Fibroblast of lung (primary cell): Measurements from ENCODE around the gene ACAD11. TPM values are rescaled to one million over a fixed set of nuclear protein-coding genes. Genes with fewer than 3 reads are reported as not detected.

Source experiments
- DNase-seq, 2 donors: peaks; one replicate each; pipeline versions ENCODE4 v3.0.0 to v3.0.0-alpha.2; 2010; ENCODE audit warnings: low read depth in 2 of 2
- H2AFZ ChIP-seq: 2 replicates; pipeline ENCODE4 v1.5.1; 2012; ENCODE audit warnings: low read length, control low read depth, inconsistent platforms
- H3K27ac ChIP-seq: 2 replicates; pipeline ENCODE4 v1.5.1; 2011; ENCODE audit warnings: low read length, control low read depth; ENCODE audit not compliant: insufficient read depth
- H3K27me3 ChIP-seq: 2 replicates; pipeline ENCODE4 v1.5.1; 2011; ENCODE audit warnings: mild to moderate bottlenecking, low read length; ENCODE audit not compliant: control insufficient read depth, insufficient read depth
- H3K36me3 ChIP-seq: 2 replicates; pipeline ENCODE4 v1.5.1; 2011; ENCODE audit warnings: low read length; ENCODE audit not compliant: control insufficient read depth, insufficient read depth
- H3K4me1 ChIP-seq: 2 replicates; pipeline ENCODE4 v1.5.1; 2011; ENCODE audit warnings: low read length; ENCODE audit not compliant: control insufficient read depth, insufficient read depth; ENCODE audit errors: extremely low read depth
- H3K4me2 ChIP-seq: 2 replicates; pipeline ENCODE4 v1.5.1; 2011; ENCODE audit warnings: low read length, control low read depth; ENCODE audit not compliant: insufficient read depth; ENCODE audit errors: extremely low read depth
- H3K4me3 ChIP-seq, 4 experiments: fragments of 200-600 bp in 1 of 4; sonication (generic) in 1 of 4; replicated peaks in 1 of 4; 2 replicates each; pipeline ENCODE4 v1.5.1; 2011 to 2016; ENCODE audit warnings: low read length in 4 of 4, low read depth in 3 of 4, mild to moderate bottlenecking in 3 of 4, control low read depth in 2 of 4, inconsistent platforms in 1 of 4, mixed read lengths in 1 of 4; ENCODE audit not compliant: insufficient read depth in 1 of 4; ENCODE audit errors: control extremely low read depth in 1 of 4
- H3K79me2 ChIP-seq: 2 replicates; pipeline ENCODE4 v1.5.1; 2012; ENCODE audit warnings: mild to moderate bottlenecking, low read length, inconsistent platforms; ENCODE audit not compliant: control insufficient read depth, insufficient read depth
- H3K9ac ChIP-seq: 2 replicates; pipeline ENCODE4 v1.5.1; 2011; ENCODE audit warnings: mild to moderate bottlenecking, low read length, control low read depth; ENCODE audit not compliant: insufficient read depth
- H3K9me3 ChIP-seq: 2 replicates; pipeline ENCODE4 v1.5.1; 2012; ENCODE audit warnings: low read depth, low read length; ENCODE audit not compliant: control insufficient read depth, insufficient read depth
- H4K20me1 ChIP-seq: 2 replicates; pipeline ENCODE4 v1.5.1; 2011; ENCODE audit warnings: low read length; ENCODE audit not compliant: control insufficient read depth, insufficient read depth; ENCODE audit errors: extremely low read depth
- EZH2 ChIP-seq: IDR thresholded peaks from 2 replicates; pipeline ENCODE4 v1.5.1; 2012; ENCODE audit warnings: low read length, control low read depth, mild to moderate bottlenecking; ENCODE audit errors: missing control alignments
- polyA plus RNA-seq, 2 donors: library from polyadenylated mRNA; depleted of rRNA in 1 of 2; stranded (reverse) in 1 of 2; unstranded in 1 of 2; fragments of >200 nt; gene quantifications; 2 replicates each; pipeline ENCODE4 v1.2.1, GENCODE V29; 2011 to 2012; ENCODE audit warnings: missing spikeins in 1 of 2
- total RNA-seq: library from RNA; depleted of rRNA; stranded (reverse); fragments of >200 nt; gene quantifications from 2 replicates; pipeline ENCODE4 v1.2.1, GENCODE V29; 2014
- TF ChIP-seq, protein P1 (sequence below), 2 donors: IDR thresholded peaks in 1 of 2; conservative IDR thresholded peaks in 1 of 2; 1 replicate in 1 of 2; 2 replicates in 1 of 2; pipeline ENCODE4 v1.5.1; 2011 to 2012; ENCODE audit warnings: low read length in 2 of 2, control low read depth in 1 of 2, inconsistent platforms in 1 of 2, low read depth in 1 of 2, mild to moderate bottlenecking in 1 of 2

ACAD11 gene
- total and polyA plus RNA-seq, 2 donors (not counting 1 experiment from before 2014, with no cell fraction given), result 27.9 to 101 TPM

DNA sequence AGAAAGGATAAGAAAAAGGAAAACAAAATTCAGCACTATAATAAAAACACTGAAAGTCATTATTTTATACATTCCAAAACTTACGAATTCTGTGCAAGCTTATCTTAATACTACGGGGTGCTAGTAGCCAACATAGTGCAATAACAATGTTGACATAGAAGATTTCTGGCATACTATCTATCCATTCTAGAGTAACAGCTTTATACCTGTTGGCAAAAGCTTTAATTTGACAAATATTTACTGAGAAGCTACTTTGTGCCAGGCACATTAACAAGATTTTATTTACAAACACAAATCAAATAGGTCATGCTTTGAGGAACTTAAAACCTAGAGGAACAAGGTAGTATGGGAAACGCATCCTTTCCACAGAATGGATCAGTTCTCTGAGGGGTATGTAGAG lies 61.4 kb downstream of the ACAD11 start:
- no peak overlapping the region for H3K4me2 ChIP-seq
- H3K9me3 ChIP-seq, result no peaks in the 10 kb centered on the region
- no peak for DNase-seq
- no peaks in the 10 kb centered on the region for H3K79me2 ChIP-seq
- TF ChIP-seq, protein P1, sequence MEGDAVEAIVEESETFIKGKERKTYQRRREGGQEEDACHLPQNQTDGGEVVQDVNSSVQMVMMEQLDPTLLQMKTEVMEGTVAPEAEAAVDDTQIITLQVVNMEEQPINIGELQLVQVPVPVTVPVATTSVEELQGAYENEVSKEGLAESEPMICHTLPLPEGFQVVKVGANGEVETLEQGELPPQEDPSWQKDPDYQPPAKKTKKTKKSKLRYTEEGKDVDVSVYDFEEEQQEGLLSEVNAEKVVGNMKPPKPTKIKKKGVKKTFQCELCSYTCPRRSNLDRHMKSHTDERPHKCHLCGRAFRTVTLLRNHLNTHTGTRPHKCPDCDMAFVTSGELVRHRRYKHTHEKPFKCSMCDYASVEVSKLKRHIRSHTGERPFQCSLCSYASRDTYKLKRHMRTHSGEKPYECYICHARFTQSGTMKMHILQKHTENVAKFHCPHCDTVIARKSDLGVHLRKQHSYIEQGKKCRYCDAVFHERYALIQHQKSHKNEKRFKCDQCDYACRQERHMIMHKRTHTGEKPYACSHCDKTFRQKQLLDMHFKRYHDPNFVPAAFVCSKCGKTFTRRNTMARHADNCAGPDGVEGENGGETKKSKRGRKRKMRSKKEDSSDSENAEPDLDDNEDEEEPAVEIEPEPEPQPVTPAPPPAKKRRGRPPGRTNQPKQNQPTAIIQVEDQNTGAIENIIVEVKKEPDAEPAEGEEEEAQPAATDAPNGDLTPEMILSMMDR (conservative IDR thresholded peaks at IDR 0.05 in 1 of 2, IDR thresholded peaks at IDR 0.05 in 1 of 2; ENCODE audit: low read depth in 1 of 2, low read length in 2 of 2), result no peak
- TF ChIP-seq EZH2, result no peak
- H4K20me1 ChIP-seq, result no peaks in the 10 kb centered on the region
- H3K4me3 ChIP-seq, result peak overlapping the region in 2 of 4 experiments; percentile 14 to 41
- H3K4me1 ChIP-seq, result peaks cover 9% of the 10 kb centered on the region
- H3K36me3 ChIP-seq, result peaks cover 1% of the 10 kb centered on the region
- H3K27ac ChIP-seq, result no peak overlapping the region
- no peak overlapping the region for H3K9ac ChIP-seq
- no peaks in the 10 kb centered on the region for H3K27me3 ChIP-seq
- H2AFZ ChIP-seq, result no peak overlapping the region

GRCh38 chr3:132597660-132598059 lies 61.9 kb downstream of the ACAD11 start:
- no peak for TF ChIP-seq EZH2
- TF ChIP-seq, protein P1 (conservative IDR thresholded peaks at IDR 0.05 in 1 of 2, IDR thresholded peaks at IDR 0.05 in 1 of 2; ENCODE audit: low read depth in 1 of 2, low read length in 2 of 2), result no peak

DNA sequence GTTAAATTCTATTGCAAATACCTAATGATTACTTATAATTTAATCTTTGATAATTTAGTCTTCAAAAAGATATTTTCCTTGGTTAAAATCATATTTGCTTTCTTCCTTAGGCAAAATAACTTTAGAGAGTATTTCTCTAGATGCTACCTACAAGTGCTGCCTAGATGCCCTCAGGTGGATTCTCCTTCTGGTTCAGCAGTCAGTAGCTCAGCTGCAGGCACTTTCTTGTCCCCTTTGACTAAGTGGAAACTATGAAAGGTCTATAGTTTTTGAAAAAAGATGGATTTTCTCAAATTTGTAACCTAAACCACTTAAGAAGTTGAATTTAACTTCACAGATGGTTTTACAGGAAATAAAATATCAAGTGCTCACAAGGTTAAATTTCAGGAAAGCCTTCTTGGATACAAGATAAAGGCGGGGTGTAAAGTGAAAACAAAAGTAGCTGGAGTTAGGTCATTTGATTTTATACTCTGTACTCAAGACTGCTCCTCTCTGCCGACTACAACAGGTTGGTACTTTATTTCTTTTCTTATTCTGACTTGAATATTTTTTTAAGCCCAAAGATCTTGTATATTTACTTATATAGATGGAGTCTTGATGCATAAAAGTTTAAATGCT lies 62.7 kb downstream of the ACAD11 start, which contains the start of gene ACKR4:
Gene ACKR4, plus strand, starts transcription at position 455 of the 618 bp plus-strand sequence. CDS start 3,128 bp downstream, outside the sequence.
- H3K4me1 ChIP-seq, result peaks cover 18% of the 10 kb centered on the region
- H2AFZ ChIP-seq, result no peak within 1 kb of the TSS
- DNase-seq, result no peak
- TF ChIP-seq, protein P1 (conservative IDR thresholded peaks at IDR 0.05 in 1 of 2, IDR thresholded peaks at IDR 0.05 in 1 of 2; ENCODE audit: low read depth in 1 of 2, low read length in 2 of 2), result no peak
- TF ChIP-seq EZH2, result no peak
- no peak within 1 kb of the TSS for H3K9ac ChIP-seq
- H3K79me2 ChIP-seq, result no peaks in the 10 kb centered on the region
- H3K4me2 ChIP-seq, result peak within 1 kb of the TSS; percentile 57
- H4K20me1 ChIP-seq, result no peaks in the 10 kb centered on the region
- H3K36me3 ChIP-seq, result peaks cover 1% of the 10 kb centered on the region
- H3K27me3 ChIP-seq, result no peaks in the 10 kb centered on the region
- no peaks in the 10 kb centered on the region for H3K9me3 ChIP-seq
- peak within 1 kb of the TSS in 3 of 4 experiments; percentile 13 to 41 (median 37) for H3K4me3 ChIP-seq
- H3K27ac ChIP-seq, result no peak within 1 kb of the TSS

More at GRCh38 chr3:132597660-132598059, 61.9 kb downstream of the ACAD11 start:
- Histone ChIP-seq H3K27ac (no peak overlapping the region), H3K9me3 (no peaks in the 10 kb centered on the region), H3K4me1 (peaks cover 12% of the 10 kb centered on the region), H3K36me3 (peaks cover 1% of the 10 kb centered on the region), H3K9ac (no peak overlapping the region), H3K4me3 (peak overlapping the region in 2 of 4 experiments; percentile 37 to 41), H2AFZ (no peak overlapping the region), H3K27me3 (no peaks in the 10 kb centered on the region), H3K79me2 (no peaks in the 10 kb centered on the region), H4K20me1 (no peaks in the 10 kb centered on the region), H3K4me2 (peak overlapping the region; percentile 17)
- DNase-seq, result no peak
